Ovary (tissue), 3 donors: ENCODE data around the gene RABL6.

Experiments used
- EP300 ChIP-seq: sonication (generic); formaldehyde crosslinking; IDR thresholded peaks from one replicate; pipeline ENCODE4 v1.6.1; 2017; ENCODE audit warnings: antibody characterized with exemption
- TF ChIP-seq, protein P1 (sequence below), 3 donors: fragments of 450-650 bp in 2 of 3; fragments of 200-600 bp in 1 of 3; IDR thresholded peaks; one replicate each; pipeline versions ENCODE4 v1.5.1 to v1.8.0; 2016 to 2022; ENCODE audit warnings: antibody characterized with exemption in 3 of 3, mild to moderate bottlenecking in 1 of 3
- donor health status: DM: no; HTN: no; CAD: no.

DNA sequence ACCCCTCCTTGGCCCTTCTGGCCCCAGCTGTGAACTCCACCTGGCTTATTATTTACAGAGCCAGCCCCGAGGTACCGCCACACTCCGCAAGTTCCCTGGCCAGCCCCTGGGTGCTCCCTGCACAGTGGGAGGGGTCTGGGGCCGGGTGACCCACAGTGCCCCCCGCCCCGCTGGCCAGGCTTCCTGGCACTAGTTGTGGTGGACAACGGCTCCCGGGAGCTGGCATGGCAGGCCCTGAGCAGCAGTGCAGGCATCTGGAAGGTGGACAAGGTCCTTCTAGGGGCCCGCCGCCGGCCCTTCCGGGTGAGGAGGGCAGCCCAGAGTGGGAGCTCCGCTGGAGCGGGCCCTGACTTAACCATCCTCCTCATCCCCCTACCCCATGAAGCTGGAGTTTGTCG lies 48.3 kb downstream of the RABL6 start:
- TF ChIP-seq, protein P1, sequence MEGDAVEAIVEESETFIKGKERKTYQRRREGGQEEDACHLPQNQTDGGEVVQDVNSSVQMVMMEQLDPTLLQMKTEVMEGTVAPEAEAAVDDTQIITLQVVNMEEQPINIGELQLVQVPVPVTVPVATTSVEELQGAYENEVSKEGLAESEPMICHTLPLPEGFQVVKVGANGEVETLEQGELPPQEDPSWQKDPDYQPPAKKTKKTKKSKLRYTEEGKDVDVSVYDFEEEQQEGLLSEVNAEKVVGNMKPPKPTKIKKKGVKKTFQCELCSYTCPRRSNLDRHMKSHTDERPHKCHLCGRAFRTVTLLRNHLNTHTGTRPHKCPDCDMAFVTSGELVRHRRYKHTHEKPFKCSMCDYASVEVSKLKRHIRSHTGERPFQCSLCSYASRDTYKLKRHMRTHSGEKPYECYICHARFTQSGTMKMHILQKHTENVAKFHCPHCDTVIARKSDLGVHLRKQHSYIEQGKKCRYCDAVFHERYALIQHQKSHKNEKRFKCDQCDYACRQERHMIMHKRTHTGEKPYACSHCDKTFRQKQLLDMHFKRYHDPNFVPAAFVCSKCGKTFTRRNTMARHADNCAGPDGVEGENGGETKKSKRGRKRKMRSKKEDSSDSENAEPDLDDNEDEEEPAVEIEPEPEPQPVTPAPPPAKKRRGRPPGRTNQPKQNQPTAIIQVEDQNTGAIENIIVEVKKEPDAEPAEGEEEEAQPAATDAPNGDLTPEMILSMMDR (IDR thresholded peaks at IDR 0.05): no peak
- TF ChIP-seq EP300: no peak
